LNCAP (cell line): ENCODE results near the gene RIMS4.

Experiments used
- TF ChIP-seq, protein P1 (sequence below): fragments of 450-650 bp; IDR thresholded peaks from 2 replicates; pipeline ENCODE4 v1.5.1; 2017; ENCODE audit warnings: mild to moderate bottlenecking

Gene RIMS4

DNA sequence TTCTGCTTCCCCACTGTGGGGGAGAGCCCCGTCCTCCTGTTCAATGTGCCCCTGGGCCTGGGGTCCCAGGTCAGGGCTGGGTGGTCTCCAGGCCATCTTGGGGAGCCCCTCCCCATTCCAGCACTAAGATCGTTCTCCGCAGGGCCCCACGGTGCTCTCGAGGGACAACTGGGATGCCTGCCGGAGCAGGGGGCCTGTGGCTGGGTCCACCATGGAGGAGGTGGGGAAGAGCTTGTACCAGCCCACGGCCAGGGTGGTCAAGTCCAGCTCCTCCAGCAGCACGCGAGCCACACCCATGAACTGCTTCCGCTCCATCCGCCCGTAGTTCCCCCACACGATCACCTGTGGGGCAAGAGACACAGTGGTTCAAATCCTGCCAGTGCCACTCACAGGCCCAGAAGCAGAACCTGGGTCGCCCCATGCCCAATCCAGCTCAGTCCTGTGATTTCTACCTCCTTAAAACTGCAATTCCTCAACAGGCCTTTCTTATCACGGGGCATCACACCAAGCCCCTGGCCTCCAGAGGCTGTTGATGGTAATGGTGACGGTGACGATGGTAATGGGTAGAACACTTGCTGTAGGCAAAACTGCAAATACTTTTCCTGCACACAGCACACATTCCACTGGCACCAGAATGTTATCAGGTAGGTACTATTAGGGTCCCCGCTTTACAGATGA, 54.2 kb downstream of the RIMS4 start:
- TF ChIP-seq, protein P1, sequence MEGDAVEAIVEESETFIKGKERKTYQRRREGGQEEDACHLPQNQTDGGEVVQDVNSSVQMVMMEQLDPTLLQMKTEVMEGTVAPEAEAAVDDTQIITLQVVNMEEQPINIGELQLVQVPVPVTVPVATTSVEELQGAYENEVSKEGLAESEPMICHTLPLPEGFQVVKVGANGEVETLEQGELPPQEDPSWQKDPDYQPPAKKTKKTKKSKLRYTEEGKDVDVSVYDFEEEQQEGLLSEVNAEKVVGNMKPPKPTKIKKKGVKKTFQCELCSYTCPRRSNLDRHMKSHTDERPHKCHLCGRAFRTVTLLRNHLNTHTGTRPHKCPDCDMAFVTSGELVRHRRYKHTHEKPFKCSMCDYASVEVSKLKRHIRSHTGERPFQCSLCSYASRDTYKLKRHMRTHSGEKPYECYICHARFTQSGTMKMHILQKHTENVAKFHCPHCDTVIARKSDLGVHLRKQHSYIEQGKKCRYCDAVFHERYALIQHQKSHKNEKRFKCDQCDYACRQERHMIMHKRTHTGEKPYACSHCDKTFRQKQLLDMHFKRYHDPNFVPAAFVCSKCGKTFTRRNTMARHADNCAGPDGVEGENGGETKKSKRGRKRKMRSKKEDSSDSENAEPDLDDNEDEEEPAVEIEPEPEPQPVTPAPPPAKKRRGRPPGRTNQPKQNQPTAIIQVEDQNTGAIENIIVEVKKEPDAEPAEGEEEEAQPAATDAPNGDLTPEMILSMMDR: no peak

DNA sequence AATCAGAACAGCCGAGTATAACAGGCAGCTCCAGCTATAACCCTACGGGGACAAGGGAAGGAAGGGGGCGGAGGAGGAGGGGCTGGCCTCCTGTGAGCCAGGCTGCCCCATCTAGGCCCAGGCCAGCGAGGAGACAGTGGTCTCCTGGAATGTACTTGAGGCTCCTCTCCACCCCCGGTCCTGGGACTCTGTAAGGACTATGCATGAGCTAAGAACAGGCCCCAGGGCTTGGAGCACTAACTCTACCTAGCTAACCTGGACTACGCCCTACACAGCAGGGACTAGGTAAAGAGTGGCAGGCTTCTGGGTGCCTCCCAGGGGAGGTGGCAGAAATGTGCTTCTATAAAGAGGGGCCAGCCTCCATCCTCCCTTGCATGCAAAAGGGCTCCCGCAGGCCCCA, 55.8 kb downstream of the RIMS4 start:
- TF ChIP-seq, protein P1: no peak

DNA sequence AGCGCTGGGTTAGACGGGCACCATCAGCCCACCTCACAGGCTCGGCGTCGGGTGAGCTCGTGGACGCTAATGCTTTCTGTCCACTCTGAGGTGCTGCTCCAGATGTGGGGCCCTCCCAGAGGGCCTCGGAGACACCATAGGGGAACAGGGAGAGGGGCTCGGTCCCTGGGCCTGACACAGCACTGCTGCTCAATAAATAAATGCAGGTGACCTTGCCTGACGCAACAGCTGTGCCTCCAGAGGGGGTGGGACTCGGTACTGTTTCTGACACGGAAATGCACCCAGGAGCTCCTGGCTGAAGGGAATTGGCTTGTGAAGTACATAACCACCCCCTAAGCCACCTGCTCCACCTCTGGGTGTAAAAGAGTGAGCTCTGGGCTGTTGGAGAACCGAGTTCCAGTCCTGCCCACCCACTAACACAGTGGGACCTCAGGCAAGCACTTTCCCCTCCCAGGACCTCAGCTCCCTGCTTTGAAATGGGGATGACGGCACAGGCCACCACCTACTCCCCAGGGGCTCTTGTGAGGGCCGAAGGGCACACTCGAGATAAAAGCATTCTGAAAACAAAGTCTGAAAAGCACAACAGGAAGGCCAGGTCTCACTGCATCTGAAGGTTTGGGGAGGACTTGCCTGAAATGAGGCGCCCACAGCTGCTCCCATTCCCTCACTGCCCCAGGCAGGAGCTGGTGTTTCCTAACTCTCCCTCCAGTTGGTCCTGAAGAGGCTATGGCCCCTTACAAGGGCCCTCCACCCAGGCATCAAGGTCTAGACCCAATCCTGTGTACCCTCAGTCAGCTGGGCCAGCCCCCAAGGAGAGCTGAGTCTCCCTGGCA, 58.0 kb downstream of the RIMS4 start:
- TF ChIP-seq, protein P1: no peak

DNA sequence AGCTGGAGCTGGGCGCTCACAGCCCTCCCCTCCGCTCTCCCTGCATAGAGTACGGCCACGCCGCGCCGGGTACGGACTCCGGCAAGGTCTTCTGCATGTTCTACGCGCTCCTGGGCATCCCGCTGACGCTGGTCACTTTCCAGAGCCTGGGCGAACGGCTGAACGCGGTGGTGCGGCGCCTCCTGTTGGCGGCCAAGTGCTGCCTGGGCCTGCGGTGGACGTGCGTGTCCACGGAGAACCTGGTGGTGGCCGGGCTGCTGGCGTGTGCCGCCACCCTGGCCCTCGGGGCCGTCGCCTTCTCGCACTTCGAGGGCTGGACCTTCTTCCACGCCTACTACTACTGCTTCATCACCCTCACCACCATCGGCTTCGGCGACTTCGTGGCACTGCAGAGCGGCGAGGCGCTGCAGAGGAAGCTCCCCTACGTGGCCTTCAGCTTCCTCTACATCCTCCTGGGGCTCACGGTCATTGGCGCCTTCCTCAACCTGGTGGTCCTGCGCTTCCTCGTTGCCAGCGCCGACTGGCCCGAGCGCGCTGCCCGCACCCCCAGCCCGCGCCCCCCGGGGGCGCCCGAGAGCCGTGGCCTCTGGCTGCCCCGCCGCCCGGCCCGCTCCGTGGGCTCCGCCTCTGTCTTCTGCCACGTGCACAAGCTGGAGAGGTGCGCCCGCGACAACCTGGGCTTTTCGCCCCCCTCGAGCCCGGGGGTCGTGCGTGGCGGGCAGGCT, 60.1 kb downstream of the RIMS4 start:
- TF ChIP-seq, protein P1: no peak

DNA sequence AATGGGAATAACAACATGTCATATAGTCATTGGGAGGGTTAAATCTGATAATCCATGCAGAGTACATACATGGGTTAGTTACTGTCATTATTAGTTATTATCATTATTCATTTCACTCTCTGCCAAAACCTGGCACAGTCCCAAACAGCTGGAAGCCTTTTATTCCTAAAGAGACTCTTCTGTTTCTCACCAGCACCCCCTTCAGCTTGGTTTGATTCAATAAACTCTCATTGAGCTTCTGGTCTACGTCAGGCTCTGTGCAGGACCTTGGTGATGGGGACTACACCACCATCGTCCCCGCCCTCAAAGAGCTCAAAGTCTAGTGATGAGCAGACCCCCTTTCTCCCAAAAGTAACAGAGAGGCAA, 62.4 kb downstream of the RIMS4 start:
- TF ChIP-seq, protein P1: no peak

DNA sequence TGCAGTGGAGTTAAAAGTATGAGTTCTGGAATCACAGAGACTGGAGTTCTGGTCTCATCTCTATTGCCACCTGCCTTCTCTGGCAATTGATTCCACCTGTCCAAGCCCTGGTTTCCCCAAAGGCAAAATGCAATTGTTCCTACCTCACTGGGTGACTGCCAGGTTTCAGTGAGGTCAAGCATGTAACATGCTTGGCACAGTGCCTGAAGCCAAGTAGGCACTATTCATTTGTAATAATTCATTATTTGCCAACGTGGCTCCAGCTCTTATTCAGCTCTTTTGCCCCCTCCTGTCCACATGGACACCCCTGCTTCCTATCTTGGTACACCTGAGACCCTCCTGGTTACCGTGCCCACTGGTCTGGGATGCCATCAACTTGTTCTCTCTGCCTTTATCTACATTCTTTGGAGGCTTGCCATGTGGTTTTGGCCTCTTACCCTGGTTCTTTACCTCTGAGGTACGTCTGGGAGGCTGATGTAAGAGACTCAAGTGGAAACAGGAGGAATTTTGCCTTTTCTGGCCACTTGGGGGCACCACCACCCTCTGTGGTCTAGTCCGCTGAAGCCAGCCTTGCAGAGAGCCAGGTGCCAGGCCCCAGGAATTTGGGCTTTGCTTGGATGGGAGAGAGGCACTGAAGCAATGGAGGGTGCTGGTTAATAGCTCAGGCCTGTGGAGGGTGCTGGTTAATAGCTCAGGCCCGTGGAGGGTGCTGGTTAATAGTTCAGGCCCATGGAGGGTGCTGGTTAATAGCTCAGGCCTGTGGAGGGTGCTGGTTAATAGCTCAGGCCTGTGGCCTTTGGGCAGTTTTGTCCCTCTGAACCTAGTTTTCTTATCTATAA, 63.0 kb downstream of the RIMS4 start:
- TF ChIP-seq, protein P1: peak; percentile 77
